ENCODE results near the gene TSPAN18.

TSPAN18 gene

GRCh38 chr11:44711787-44712608 is 14.8 kb upstream of the TSPAN18 start:
- DNase-seq, result peak; percentile 98

GRCh38 chr11:44713022-44713421 is 13.7 kb upstream of the TSPAN18 start:
- no peak for DNase-seq

- no peak for DNase-seq
These were observed 10.5 kb upstream of the TSPAN18 start for GRCh38 chr11:44716256-44716655.

- DNase-seq, result no peak
These were observed 8.7 kb upstream of the TSPAN18 start for GRCh38 chr11:44718057-44718456.

GRCh38 chr11:44718612-44719390 is 8.0 kb upstream of the TSPAN18 start:
- peak; percentile 93 for DNase-seq

GRCh38 chr11:44725016-44725685 is 1.6 kb upstream of the TSPAN18 start:
- DNase-seq, result no peak

GRCh38 chr11:44725757-44726282 is 942 bp upstream of the TSPAN18 start:
- DNase-seq, result no peak

GRCh38 chr11:44727114-44727372 is 281 bp downstream of the TSPAN18 start:
- DNase-seq, result no peak

- peak; percentile 81 for DNase-seq
These were observed 868 bp downstream of the TSPAN18 start for GRCh38 chr11:44727373-44728287.

- DNase-seq, result no peak
These were observed 1.7 kb downstream of the TSPAN18 start for GRCh38 chr11:44728491-44728910.

GRCh38 chr11:44729063-44729462 is 2.3 kb downstream of the TSPAN18 start:
- DNase-seq, result no peak

GRCh38 chr11:44729713-44730112 is 3.0 kb downstream of the TSPAN18 start:
- DNase-seq, result no peak

GRCh38 chr11:44730775-44731174 is 4.0 kb downstream of the TSPAN18 start:
- no peak for DNase-seq

GRCh38 chr11:44731685-44732430 is 5.1 kb downstream of the TSPAN18 start:
- peak; percentile 68 for DNase-seq

- no peak for DNase-seq
These were observed 5.8 kb downstream of the TSPAN18 start for GRCh38 chr11:44732564-44732963.

- DNase-seq, result peak; percentile 35
These were observed 7.1 kb downstream of the TSPAN18 start for GRCh38 chr11:44733877-44734276.

GRCh38 chr11:44734843-44735381 is 8.2 kb downstream of the TSPAN18 start:
- no peak for DNase-seq

GRCh38 chr11:44736791-44737190 is 10.0 kb downstream of the TSPAN18 start:
- DNase-seq, result no peak

GRCh38 chr11:44737245-44738085 is 10.7 kb downstream of the TSPAN18 start:
- DNase-seq, result no peak

GRCh38 chr11:44738791-44739190 is 12.0 kb downstream of the TSPAN18 start:
- no peak for DNase-seq
